NCI-H82 treated with DMSO at 0.1 percent for 48 hours (cell line): ENCODE measurements around the gene KCNH8.
"Not testable (repeated sequence)": the region's sequence is repeated elsewhere in the genome, so short reads cannot be mapped to it uniquely, and the experiment has no call there.

Experiments
- DNase-seq: peaks from one replicate; lab custom pipeline; 2025; ENCODE audit not compliant: unreplicated experiment; lab: John Stamatoyannopoulos, UW

Gene KCNH8

GRCh38 chr3:19171794-19172193 is 23.5 kb downstream of the KCNH8 start:
- DNase-seq = no peak

- DNase-seq = no peak
Measured at GRCh38 chr3:19173945-19174344, 25.6 kb downstream of the KCNH8 start.

- DNase-seq = no peak
Measured at GRCh38 chr3:19183584-19183983, 35.3 kb downstream of the KCNH8 start.

GRCh38 chr3:19190126-19190525 is 41.8 kb downstream of the KCNH8 start:
- DNase-seq = no peak

GRCh38 chr3:19190602-19191001 is 42.3 kb downstream of the KCNH8 start:
- DNase-seq = no peak

GRCh38 chr3:19199131-19199530 is 50.8 kb downstream of the KCNH8 start:
- DNase-seq = no peak

GRCh38 chr3:19202303-19202702 is 54.0 kb downstream of the KCNH8 start:
- DNase-seq = no peak

GRCh38 chr3:19202754-19203153 is 54.4 kb downstream of the KCNH8 start:
- DNase-seq = no peak

- no peak for DNase-seq
Measured at GRCh38 chr3:19206540-19206939, 58.2 kb downstream of the KCNH8 start.

- DNase-seq = no peak
Measured at GRCh38 chr3:19213603-19214220, 65.4 kb downstream of the KCNH8 start.

GRCh38 chr3:19215427-19215826 is 67.1 kb downstream of the KCNH8 start:
- DNase-seq = no peak

GRCh38 chr3:19216669-19217337 is 68.5 kb downstream of the KCNH8 start:
- DNase-seq = no peak

GRCh38 chr3:19220311-19220710 is 72.0 kb downstream of the KCNH8 start:
- DNase-seq = no peak

GRCh38 chr3:19221081-19221480 is 72.8 kb downstream of the KCNH8 start:
- no peak for DNase-seq

- no peak for DNase-seq
Measured at GRCh38 chr3:19226479-19226878, 78.2 kb downstream of the KCNH8 start.

GRCh38 chr3:19228167-19228566 is 79.9 kb downstream of the KCNH8 start:
- DNase-seq = no peak

GRCh38 chr3:19229086-19229485 is 80.8 kb downstream of the KCNH8 start:
- no peak for DNase-seq

GRCh38 chr3:19229881-19230280 is 81.6 kb downstream of the KCNH8 start:
- DNase-seq = not testable (repeated sequence)

GRCh38 chr3:19231792-19232461 is 83.6 kb downstream of the KCNH8 start:
- no peak for DNase-seq

- DNase-seq = no peak
Measured at GRCh38 chr3:19232566-19232965, 84.3 kb downstream of the KCNH8 start.

GRCh38 chr3:19233882-19234784 is 85.8 kb downstream of the KCNH8 start:
- DNase-seq = not testable (repeated sequence)
